Keratinocyte (primary cell): ENCODE measurements around the gene FEM1A. TPM values are rescaled to one million over a fixed set of nuclear protein-coding genes. Genes with fewer than 3 reads are reported as not detected.

Source experiments
- DNase-seq: peaks from one replicate; pipeline ENCODE4 v3.0.0-alpha.2; 2011; ENCODE audit warnings: low read depth, missing footprints, low spot score
- FAIRE-seq: peaks from 2 replicates; lab custom pipeline; 2011; peaks lifted over from hg19 to GRCh38; lab: Jason Lieb, UNC
- H2AFZ ChIP-seq: 2 replicates; pipeline ENCODE4 v1.6.0; 2012; ENCODE audit warnings: low read length, control low read depth, inconsistent platforms; ENCODE audit not compliant: control insufficient read depth
- H3K27ac ChIP-seq: 2 replicates; pipeline ENCODE4 v1.5.1; 2011; ENCODE audit warnings: low read length; ENCODE audit not compliant: control insufficient read depth, insufficient read depth
- H3K27me3 ChIP-seq: 3 replicates; pipeline ENCODE4 v1.6.0; 2011; ENCODE audit warnings: low read length; ENCODE audit not compliant: control insufficient read depth, insufficient read depth; ENCODE audit errors: extremely low read depth
- H3K36me3 ChIP-seq, 2 experiments: 2 replicates in 1 of 2; 3 replicates in 1 of 2; pipeline ENCODE4 v1.5.1; 2011; ENCODE audit warnings: low read length in 2 of 2, mild to moderate bottlenecking in 1 of 2; ENCODE audit not compliant: control insufficient read depth in 2 of 2, insufficient read depth in 2 of 2; ENCODE audit errors: extremely low read depth in 1 of 2
- H3K4me1 ChIP-seq: 3 replicates; pipeline ENCODE4 v1.5.1; 2011; ENCODE audit warnings: low read length; ENCODE audit not compliant: control insufficient read depth, insufficient read depth; ENCODE audit errors: extremely low read depth
- H3K4me2 ChIP-seq: 3 replicates; pipeline ENCODE4 v1.6.0; 2011; ENCODE audit warnings: low read depth, low read length; ENCODE audit not compliant: control insufficient read depth, insufficient read depth; ENCODE audit errors: extremely low read depth
- H3K4me3 ChIP-seq, 3 experiments: fragments of 200-600 bp in 1 of 3; sonication (generic) in 1 of 3; 2 replicates in 2 of 3; 3 replicates in 1 of 3; pipeline ENCODE4 v1.5.1; 2011 to 2016; ENCODE audit warnings: low read length in 3 of 3, mild to moderate bottlenecking in 3 of 3, control low read depth in 2 of 3, inconsistent platforms in 1 of 3, low read depth in 1 of 3, mixed read lengths in 1 of 3, mixed run types in 1 of 3, moderate library complexity in 1 of 3; ENCODE audit not compliant: control insufficient read depth in 2 of 3, insufficient read depth in 2 of 3; ENCODE audit errors: extremely low read depth in 1 of 3
- H3K79me2 ChIP-seq: 2 replicates; pipeline ENCODE4 v1.6.0; 2012; ENCODE audit warnings: low read length; ENCODE audit not compliant: control insufficient read depth, insufficient read depth
- H3K9ac ChIP-seq: 3 replicates; pipeline ENCODE4 v1.6.0; 2011; ENCODE audit warnings: low read length; ENCODE audit not compliant: control insufficient read depth, insufficient read depth; ENCODE audit errors: extremely low read depth
- H3K9me1 ChIP-seq: 3 replicates; pipeline ENCODE4 v1.6.0; 2011; ENCODE audit warnings: low read length; ENCODE audit not compliant: control insufficient read depth, insufficient read depth; ENCODE audit errors: extremely low read depth
- H3K9me3 ChIP-seq: 2 replicates; pipeline ENCODE4 v1.5.1; 2012; ENCODE audit warnings: low read depth, low read length; ENCODE audit not compliant: control insufficient read depth
- H4K20me1 ChIP-seq: 3 replicates; pipeline ENCODE4 v1.6.0; 2011; ENCODE audit warnings: low read length; ENCODE audit not compliant: control insufficient read depth, insufficient read depth; ENCODE audit errors: extremely low read depth
- CTCF ChIP-seq, 3 experiments: IDR thresholded peaks in 1 of 3; conservative IDR thresholded peaks in 1 of 3; optimal IDR thresholded peaks in 1 of 3; 2 replicates in 2 of 3; 3 replicates in 1 of 3; pipeline versions ENCODE3 to v1.5.1; 2011; ENCODE audit warnings: low read length in 3 of 3, mild to moderate bottlenecking in 3 of 3, moderate library complexity in 2 of 3, control low read depth in 1 of 3, inconsistent platforms in 1 of 3; ENCODE audit not compliant: insufficient read depth in 2 of 3; ENCODE audit errors: extremely low read depth in 1 of 3
- EZH2 ChIP-seq: IDR thresholded peaks from one replicate; pipeline ENCODE4 v1.6.1; 2012; ENCODE audit warnings: inconsistent platforms, mild to moderate bottlenecking, low read length, moderate library complexity
- dilution Hi-C: fragments of 300-500 bp; cut with MboI; formaldehyde crosslinking; loops from one replicate; pipeline ENCODE4 v1.7.0; 2020; ENCODE audit warnings: low sequenced_read_pairs; ENCODE audit not compliant: extremely low pct_ligation_motif_present
- polyA plus RNA-seq, 5 experiments: library from polyadenylated mRNA; depleted of rRNA in 3 of 5; stranded (reverse) in 3 of 5; stranded (forward) in 1 of 5; unstranded in 1 of 5; fragments of >200 nt; gene quantifications; 1 replicate in 1 of 5; 2 replicates in 3 of 5; 3 replicates in 1 of 5; pipeline versions ENCODE4 v1.2.1 to v1.2.3, GENCODE V29; 2011 to 2012; ENCODE audit warnings: missing spikeins in 2 of 5, low read depth in 1 of 5, low replicate concordance in 1 of 5

The FEM1A gene
- polyA plus RNA-seq, 1 donor (not counting 4 experiments of a cell fraction or from before 2014, with no cell fraction given), result 3.5 TPM

GRCh38 chr19:4800591-4801081, 9.1 kb downstream of the FEM1A start:
- Histone ChIP-seq H2AFZ (no peak overlapping the region), H3K36me3 (peaks cover 2 to 5% of the 10 kb centered on the region in 2 experiments), H3K27ac (no peak overlapping the region), H3K4me1 (peaks cover 17% of the 10 kb centered on the region), H3K9ac (no peak overlapping the region), H3K4me3 (peak overlapping the region in 1 of 3 experiments; percentile 40), H3K9me1 (no peaks in the 10 kb centered on the region), H3K9me3 (no peaks in the 10 kb centered on the region), H3K27me3 (no peaks in the 10 kb centered on the region), H3K4me2 (peak overlapping the region; percentile 33), H4K20me1 (no peaks in the 10 kb centered on the region), H3K79me2 (peaks cover 11% of the 10 kb centered on the region)
- DNase-seq (no peak), FAIRE-seq (no peak)
- dilution Hi-C loops, result no loop called here
- no peak for TF ChIP-seq EZH2
- no peak for TF ChIP-seq CTCF (optimal IDR thresholded peaks at IDR 0.05 in 1 of 3, IDR thresholded peaks at IDR 0.05 in 1 of 3, conservative IDR thresholded peaks at IDR 0.05 in 1 of 3; ENCODE audit: extremely low read depth in 1 of 3, insufficient read depth in 2 of 3, low read length in 3 of 3)

- TF ChIP-seq CTCF (optimal IDR thresholded peaks at IDR 0.05 in 1 of 3, IDR thresholded peaks at IDR 0.05 in 1 of 3, conservative IDR thresholded peaks at IDR 0.05 in 1 of 3; ENCODE audit: extremely low read depth in 1 of 3, insufficient read depth in 2 of 3, low read length in 3 of 3), result no peak
- TF ChIP-seq EZH2, result no peak
- Histone ChIP-seq H3K9ac (no peak overlapping the region), H3K27me3 (no peaks in the 10 kb centered on the region), H3K4me1 (peaks cover 13% of the 10 kb centered on the region), H4K20me1 (no peaks in the 10 kb centered on the region), H3K27ac (no peak overlapping the region), H3K9me1 (no peaks in the 10 kb centered on the region), H3K4me3 (no peak overlapping the region), H3K79me2 (peaks cover 7% of the 10 kb centered on the region), H3K4me2 (peak overlapping the region; percentile 33), H2AFZ (no peak overlapping the region), H3K9me3 (no peaks in the 10 kb centered on the region), H3K36me3 (peaks cover 2 to 5% of the 10 kb centered on the region in 2 experiments)
- DNase-seq, result no peak
- dilution Hi-C loops, result no loop called here
- FAIRE-seq, result no peak
Observed at GRCh38 chr19:4801085-4801619, 9.6 kb downstream of the FEM1A start.
